H9 (cell line): ENCODE measurements around the gene VAV2. TPM values are rescaled to one million over a fixed set of nuclear protein-coding genes. Genes with fewer than 3 reads are reported as not detected.

Experiments
- DNase-seq: peaks from one replicate; pipeline ENCODE4 v3.0.0-alpha.2; 2017
- H2AFZ ChIP-seq: one replicate; pipeline ENCODE4 v1.6.1; 2013; ENCODE audit warnings: mild to moderate bottlenecking, low read length, control low read depth, moderate library complexity
- H2AK5ac ChIP-seq: 2 replicates; pipeline ENCODE4 v1.6.1; 2013; ENCODE audit warnings: low read length, control low read depth, mixed read lengths; ENCODE audit not compliant: insufficient read length
- H2BK120ac ChIP-seq: one replicate; pipeline ENCODE4 v1.6.1; 2013; ENCODE audit warnings: low read depth, mild to moderate bottlenecking, low read length, control low read depth, inconsistent platforms; ENCODE audit not compliant: poor library complexity, severe bottlenecking
- H2BK12ac ChIP-seq: 2 replicates; pipeline ENCODE4 v1.6.1; 2013; ENCODE audit warnings: low read length, control low read depth, mixed read lengths, low read depth; ENCODE audit not compliant: insufficient read length
- H2BK15ac ChIP-seq: 2 replicates; pipeline ENCODE4 v1.6.1; 2013; ENCODE audit warnings: low read depth, low read length, control low read depth
- H2BK20ac ChIP-seq: one replicate; pipeline ENCODE4 v1.6.1; 2013; ENCODE audit warnings: low read depth, mild to moderate bottlenecking, low read length, control low read depth, inconsistent platforms; ENCODE audit not compliant: poor library complexity, severe bottlenecking
- H2BK5ac ChIP-seq: 2 replicates; pipeline ENCODE4 v1.6.1; 2013; ENCODE audit warnings: low read length, control low read depth, mixed read lengths; ENCODE audit not compliant: insufficient read length
- H3K14ac ChIP-seq: 2 replicates; pipeline ENCODE4 v1.6.1; 2013; ENCODE audit warnings: low read length, control low read depth; ENCODE audit not compliant: insufficient read depth
- H3K18ac ChIP-seq: 2 replicates; pipeline ENCODE4 v1.6.1; 2013; ENCODE audit warnings: low read depth, mild to moderate bottlenecking, mixed read lengths, low read length, control low read depth; ENCODE audit not compliant: insufficient read length
- H3K23ac ChIP-seq: 2 replicates; pipeline ENCODE4 v1.6.1; 2013; ENCODE audit warnings: low read length, control low read depth, mixed read lengths, low read depth; ENCODE audit not compliant: insufficient read length
- H3K23me2 ChIP-seq: 2 replicates; pipeline ENCODE4 v1.6.1; 2013; ENCODE audit warnings: low read depth, mild to moderate bottlenecking, mixed read lengths, low read length, control low read depth; ENCODE audit not compliant: insufficient read length, poor library complexity, severe bottlenecking
- H3K27ac ChIP-seq: 2 replicates; pipeline ENCODE4 v1.5.1; 2013; ENCODE audit warnings: low read length, control low read depth, mixed read lengths, low read depth; ENCODE audit not compliant: insufficient read length
- H3K27me3 ChIP-seq: 2 replicates; pipeline ENCODE4 v1.6.1; 2013; ENCODE audit warnings: low read length, control low read depth, inconsistent platforms; ENCODE audit not compliant: insufficient read depth
- H3K4ac ChIP-seq: 2 replicates; pipeline ENCODE4 v1.6.1; 2013; ENCODE audit warnings: low read depth, mild to moderate bottlenecking, control low read depth, inconsistent platforms, low read length, moderate library complexity
- H3K4me1 ChIP-seq: 2 replicates; pipeline ENCODE4 v1.6.1; 2013; ENCODE audit warnings: low read length, control low read depth, inconsistent platforms; ENCODE audit not compliant: insufficient read depth
- H3K4me2 ChIP-seq: 2 replicates; pipeline ENCODE4 v1.6.1; 2013; ENCODE audit warnings: low read length, control low read depth, mixed read lengths; ENCODE audit not compliant: insufficient read length, insufficient read depth
- H3K56ac ChIP-seq: 2 replicates; pipeline ENCODE4 v1.6.1; 2013; ENCODE audit warnings: low read depth, mild to moderate bottlenecking, mixed read lengths, low read length, control low read depth; ENCODE audit not compliant: insufficient read length
- H3K79me1 ChIP-seq: 2 replicates; pipeline ENCODE4 v1.6.1; 2013; ENCODE audit warnings: low read depth, mild to moderate bottlenecking, moderate library complexity, low read length, control low read depth, inconsistent platforms; ENCODE audit not compliant: insufficient read depth, poor library complexity, severe bottlenecking
- H3K79me2 ChIP-seq: 2 replicates; pipeline ENCODE4 v1.6.1; 2013; ENCODE audit warnings: low read length, control low read depth, inconsistent platforms; ENCODE audit not compliant: insufficient read depth
- H3K9ac ChIP-seq: 2 replicates; pipeline ENCODE4 v1.6.1; 2013; ENCODE audit warnings: low read length, control low read depth, mixed read lengths; ENCODE audit not compliant: insufficient read length; ENCODE audit errors: extremely low read depth
- H3K9me3 ChIP-seq: one replicate; pipeline ENCODE4 v1.6.1; 2013; ENCODE audit warnings: low read depth, low read length, inconsistent platforms; ENCODE audit not compliant: control insufficient read depth
- H3T11ph ChIP-seq: one replicate; pipeline ENCODE4 v1.6.1; 2013; ENCODE audit warnings: mild to moderate bottlenecking, low read length, control low read depth, inconsistent platforms
- H4K20me1 ChIP-seq: one replicate; pipeline ENCODE4 v1.6.1; 2013; ENCODE audit not compliant: control insufficient read depth, insufficient read length, insufficient read depth
- H4K5ac ChIP-seq: 2 replicates; pipeline ENCODE4 v1.6.1; 2013; ENCODE audit warnings: low read depth, mild to moderate bottlenecking, mixed read lengths, low read length, control low read depth; ENCODE audit not compliant: insufficient read length
- H4K8ac ChIP-seq: replicated peaks from 2 replicates; pipeline ENCODE4 v1.6.1; 2013; ENCODE audit warnings: low read length, control low read depth, mixed read lengths, low read depth; ENCODE audit not compliant: insufficient read length
- H4K91ac ChIP-seq: 2 replicates; pipeline ENCODE4 v1.6.1; 2013; ENCODE audit warnings: low read depth, mild to moderate bottlenecking, moderate library complexity, mixed read lengths, low read length, control low read depth; ENCODE audit not compliant: insufficient read length
- H3K27ac Mint-ChIP-seq, 3 experiments: 2 replicates in 2 of 3; 3 replicates in 1 of 3; pipeline ENCODE4 v1.8.0; 2020 to 2021; ENCODE audit warnings: mixed read lengths in 3 of 3, mild to moderate bottlenecking in 1 of 3, moderate library complexity in 1 of 3
- H3K27me3 Mint-ChIP-seq: 2 replicates; pipeline ENCODE4 v1.8.0; 2021; ENCODE audit warnings: low read depth, mild to moderate bottlenecking, moderate library complexity, mixed read lengths
- H3K36me3 Mint-ChIP-seq, 3 experiments: 2 replicates in 2 of 3; 3 replicates in 1 of 3; pipeline ENCODE4 v1.8.0; 2020 to 2021; ENCODE audit warnings: low read depth in 3 of 3, mixed read lengths in 3 of 3; ENCODE audit not compliant: insufficient read depth in 1 of 3
- H3K4me1 Mint-ChIP-seq, 2 experiments: 2 replicates each; pipeline ENCODE4 v1.8.0; 2020; ENCODE audit warnings: mixed read lengths in 2 of 2
- H3K4me3 Mint-ChIP-seq, 2 experiments: 2 replicates in 1 of 2; 3 replicates in 1 of 2; pipeline ENCODE4 v1.8.0; 2020 to 2021; ENCODE audit warnings: mild to moderate bottlenecking in 2 of 2, mixed read lengths in 2 of 2, moderate library complexity in 1 of 2
- H3K9me3 Mint-ChIP-seq, 2 experiments: 2 replicates in 1 of 2; 3 replicates in 1 of 2; pipeline ENCODE4 v1.8.0; 2020; ENCODE audit warnings: mild to moderate bottlenecking in 2 of 2, mixed read lengths in 2 of 2, moderate library complexity in 1 of 2
- CTCF ChIP-seq: fragments of 200-600 bp; sonication (generic); conservative IDR thresholded peaks from 3 replicates; pipeline ENCODE4 v1.8.0; 2021; ENCODE audit warnings: antibody characterized with exemption, mild to moderate bottlenecking
- WGBS: extraction: QIAGEN DNeasy Blood & Tissue Kit; methylation state at CpG from one replicate; pipeline ENCODE4 v1.1.7; 2013; ENCODE audit warnings: missing lambda C conversion rate, low lambda C conversion rate, mixed read lengths; ENCODE audit not compliant: insufficient read length; ENCODE audit errors: extremely low coverage; 5-methylcytosine and 5-hydroxymethylcytosine counted together
- total RNA-seq: library from RNA; stranded (reverse); gene quantifications from 2 replicates; pipeline ENCODE4 v1.2.1, GENCODE V29; 2021

VAV2 gene
- total RNA-seq, 1 experiment from 2014 or later, result 58.7 TPM

- no CpG with 5 or more reads among the region's 9 CpGs for WGBS
- Histone ChIP-seq H3K14ac (no peak overlapping the region), H3K4ac (no peak overlapping the region), H2BK20ac (no peak overlapping the region), H2BK12ac (no peak overlapping the region), H3K23me2 (no peaks in the 10 kb centered on the region), H4K20me1 (no peaks in the 10 kb centered on the region), H3K18ac (no peak overlapping the region), H3K4me2 (no peak overlapping the region), H2AFZ (no peak overlapping the region), H3K4me1 (no peaks in the 10 kb centered on the region), H3K79me1 (no peaks in the 10 kb centered on the region), H3K27ac (no peak overlapping the region), H3K23ac (no peak overlapping the region), H4K5ac (no peak overlapping the region), H3K56ac (no peak overlapping the region), H3K9me3 (no peaks in the 10 kb centered on the region), H3K27me3 (no peaks in the 10 kb centered on the region), H4K8ac (no peak overlapping the region), H3K9ac (no peak overlapping the region), H3T11ph (no peak overlapping the region), H2BK15ac (no peak overlapping the region), H4K91ac (no peak overlapping the region), H2BK120ac (no peak overlapping the region), H2BK5ac (no peak overlapping the region), H3K79me2 (peaks cover 37% of the 10 kb centered on the region; the same call in 1 of the 2 replicates), H2AK5ac (no peak overlapping the region)
- 0 out of 7 replicates have a peak overlapping the region, but pooled peaks of 1 of the 3 experiments have one; percentile 64 for H3K27ac Mint-ChIP-seq
- no peaks in the 10 kb centered on the region; a peak in 3 of 7 replicates for H3K36me3 Mint-ChIP-seq
- H3K4me1 Mint-ChIP-seq, result peaks cover 49 to 54% of the 10 kb centered on the region in 2 experiments
- no peak for TF ChIP-seq CTCF
- no peaks in the 10 kb centered on the region; a peak in 1 of 5 replicates for H3K9me3 Mint-ChIP-seq
- no peak for DNase-seq
- H3K4me3 Mint-ChIP-seq, result no peak overlapping the region
- H3K27me3 Mint-ChIP-seq, result no peaks in the 10 kb centered on the region
Measured at GRCh38 chr9:133976887-133977286, 15.2 kb downstream of the VAV2 start.
